ENCODE results near the gene KLHL13.

Gene KLHL13

GRCh38 chrX:117892469-117892868, 224.1 kb downstream of the KLHL13 start:
- H3K27me3 ChIP-seq (ENCODE audit: insufficient read depth, low read length, poor library complexity), result no peaks in the 10 kb centered on the region
- no peaks in the 10 kb centered on the region for H3K9me3 ChIP-seq (ENCODE audit: insufficient read depth, low read length, severe bottlenecking)
- H2AFZ ChIP-seq (ENCODE audit: low read depth, low read length), result no peak overlapping the region
- no peak overlapping the region for H3K27ac ChIP-seq (ENCODE audit: low read length)
- H3K4me3 ChIP-seq (ENCODE audit: low read depth in 1 of 2, low read length in 2 of 2), result no peak overlapping the region
- no peak overlapping the region for H3K4me2 ChIP-seq (ENCODE audit: insufficient read depth, low read length)
- ATAC-seq (ENCODE audit: insufficient read depth, low read depth) (no peak), DNase-seq (no peak)
- H3K4me1 ChIP-seq (ENCODE audit: insufficient read depth, low read length), result no peaks in the 10 kb centered on the region
- no peaks in the 10 kb centered on the region for H3K79me2 ChIP-seq (ENCODE audit: insufficient read depth, low read length)
- H3K9ac ChIP-seq (ENCODE audit: low read depth, low read length), result no peak overlapping the region
- TF ChIP-seq, protein P1, sequence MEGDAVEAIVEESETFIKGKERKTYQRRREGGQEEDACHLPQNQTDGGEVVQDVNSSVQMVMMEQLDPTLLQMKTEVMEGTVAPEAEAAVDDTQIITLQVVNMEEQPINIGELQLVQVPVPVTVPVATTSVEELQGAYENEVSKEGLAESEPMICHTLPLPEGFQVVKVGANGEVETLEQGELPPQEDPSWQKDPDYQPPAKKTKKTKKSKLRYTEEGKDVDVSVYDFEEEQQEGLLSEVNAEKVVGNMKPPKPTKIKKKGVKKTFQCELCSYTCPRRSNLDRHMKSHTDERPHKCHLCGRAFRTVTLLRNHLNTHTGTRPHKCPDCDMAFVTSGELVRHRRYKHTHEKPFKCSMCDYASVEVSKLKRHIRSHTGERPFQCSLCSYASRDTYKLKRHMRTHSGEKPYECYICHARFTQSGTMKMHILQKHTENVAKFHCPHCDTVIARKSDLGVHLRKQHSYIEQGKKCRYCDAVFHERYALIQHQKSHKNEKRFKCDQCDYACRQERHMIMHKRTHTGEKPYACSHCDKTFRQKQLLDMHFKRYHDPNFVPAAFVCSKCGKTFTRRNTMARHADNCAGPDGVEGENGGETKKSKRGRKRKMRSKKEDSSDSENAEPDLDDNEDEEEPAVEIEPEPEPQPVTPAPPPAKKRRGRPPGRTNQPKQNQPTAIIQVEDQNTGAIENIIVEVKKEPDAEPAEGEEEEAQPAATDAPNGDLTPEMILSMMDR (IDR thresholded peaks at IDR 0.05; ENCODE audit: borderline replicate concordance, extremely low read depth, low read length, poor library complexity, severe bottlenecking), result no peak
- no peak for TF ChIP-seq EZH2 (IDR thresholded peaks at IDR 0.05; ENCODE audit: borderline replicate concordance, low read depth, low read length, severe bottlenecking)
- H3K36me3 ChIP-seq (ENCODE audit: insufficient read depth, low read length), result no peaks in the 10 kb centered on the region
- no peaks in the 10 kb centered on the region for H4K20me1 ChIP-seq (ENCODE audit: insufficient read depth, low read length)

- no peak for DNase-seq
- Histone ChIP-seq H3K79me2 (ENCODE audit: insufficient read depth, low read length) (no peaks in the 10 kb centered on the region), H4K20me1 (ENCODE audit: insufficient read depth, low read length) (no peaks in the 10 kb centered on the region), H3K4me1 (ENCODE audit: insufficient read depth, low read length) (no peaks in the 10 kb centered on the region), H3K4me2 (ENCODE audit: insufficient read depth, low read length) (no peak overlapping the region), H2AFZ (ENCODE audit: low read depth, low read length) (no peak overlapping the region), H3K4me3 (ENCODE audit: low read depth in 1 of 2, low read length in 2 of 2) (no peak overlapping the region), H3K36me3 (ENCODE audit: insufficient read depth, low read length) (no peaks in the 10 kb centered on the region), H3K27me3 (ENCODE audit: insufficient read depth, low read length, poor library complexity) (no peaks in the 10 kb centered on the region), H3K9me3 (ENCODE audit: insufficient read depth, low read length, severe bottlenecking) (no peaks in the 10 kb centered on the region), H3K9ac (ENCODE audit: low read depth, low read length) (no peak overlapping the region), H3K27ac (ENCODE audit: low read length) (no peak overlapping the region)
- ATAC-seq (ENCODE audit: insufficient read depth, low read depth), result no peak
- TF ChIP-seq, protein P1 (IDR thresholded peaks at IDR 0.05; ENCODE audit: borderline replicate concordance, extremely low read depth, low read length, poor library complexity, severe bottlenecking), result no peak
- no peak for TF ChIP-seq EZH2 (IDR thresholded peaks at IDR 0.05; ENCODE audit: borderline replicate concordance, low read depth, low read length, severe bottlenecking)
These were observed 244.8 kb downstream of the KLHL13 start for GRCh38 chrX:117871796-117872195.

- Histone ChIP-seq H3K9ac (ENCODE audit: low read depth, low read length) (no peak overlapping the region), H4K20me1 (ENCODE audit: insufficient read depth, low read length) (no peaks in the 10 kb centered on the region), H3K4me2 (ENCODE audit: insufficient read depth, low read length) (no peak overlapping the region), H3K4me1 (ENCODE audit: insufficient read depth, low read length) (no peaks in the 10 kb centered on the region), H3K79me2 (ENCODE audit: insufficient read depth, low read length) (no peaks in the 10 kb centered on the region), H3K27me3 (ENCODE audit: insufficient read depth, low read length, poor library complexity) (no peaks in the 10 kb centered on the region), H3K4me3 (ENCODE audit: low read depth in 1 of 2, low read length in 2 of 2) (no peak overlapping the region), H3K36me3 (ENCODE audit: insufficient read depth, low read length) (no peaks in the 10 kb centered on the region), H2AFZ (ENCODE audit: low read depth, low read length) (no peak overlapping the region), H3K27ac (ENCODE audit: low read length) (no peak overlapping the region), H3K9me3 (ENCODE audit: insufficient read depth, low read length, severe bottlenecking) (no peaks in the 10 kb centered on the region)
- ATAC-seq (ENCODE audit: insufficient read depth, low read depth) (no peak), DNase-seq (no peak)
- TF ChIP-seq, protein P1 (IDR thresholded peaks at IDR 0.05; ENCODE audit: borderline replicate concordance, extremely low read depth, low read length, poor library complexity, severe bottlenecking), result no peak
- no peak for TF ChIP-seq EZH2 (IDR thresholded peaks at IDR 0.05; ENCODE audit: borderline replicate concordance, low read depth, low read length, severe bottlenecking)
These were observed 256.1 kb downstream of the KLHL13 start for GRCh38 chrX:117860517-117860916.

- Histone ChIP-seq H4K20me1 (ENCODE audit: insufficient read depth, low read length) (no peaks in the 10 kb centered on the region), H3K27me3 (ENCODE audit: insufficient read depth, low read length, poor library complexity) (no peaks in the 10 kb centered on the region), H3K4me1 (ENCODE audit: insufficient read depth, low read length) (no peaks in the 10 kb centered on the region), H3K4me3 (ENCODE audit: low read depth in 1 of 2, low read length in 2 of 2) (no peak overlapping the region), H3K9ac (ENCODE audit: low read depth, low read length) (no peak overlapping the region), H2AFZ (ENCODE audit: low read depth, low read length) (no peak overlapping the region), H3K79me2 (ENCODE audit: insufficient read depth, low read length) (no peaks in the 10 kb centered on the region), H3K36me3 (ENCODE audit: insufficient read depth, low read length) (no peaks in the 10 kb centered on the region), H3K27ac (ENCODE audit: low read length) (no peak overlapping the region), H3K9me3 (ENCODE audit: insufficient read depth, low read length, severe bottlenecking) (no peaks in the 10 kb centered on the region), H3K4me2 (ENCODE audit: insufficient read depth, low read length) (no peak overlapping the region)
- no peak for TF ChIP-seq EZH2 (IDR thresholded peaks at IDR 0.05; ENCODE audit: borderline replicate concordance, low read depth, low read length, severe bottlenecking)
- TF ChIP-seq, protein P1 (IDR thresholded peaks at IDR 0.05; ENCODE audit: borderline replicate concordance, extremely low read depth, low read length, poor library complexity, severe bottlenecking), result no peak
- ATAC-seq (ENCODE audit: insufficient read depth, low read depth) (no peak), DNase-seq (no peak)
These were observed 261.8 kb downstream of the KLHL13 start for GRCh38 chrX:117854806-117855205.

Data from DND-41 (cell line).